A549 treated with CpdA at 1 μM for 4 hours (cell line): ENCODE results near the gene DHX8. TPM values are rescaled to one million over a fixed set of nuclear protein-coding genes. Genes with fewer than 3 reads are reported as not detected.

Experiments
- total RNA-seq: library from RNA; stranded (reverse); fragments of 200-300 nt; extraction: Qiagen RNA extraction; gene quantifications from 5 replicates; pipeline ENCODE4 v1.2.3, GENCODE V29; 2022; ENCODE audit warnings: low read depth

Gene DHX8
- total RNA-seq, result 41.4 to 46.7 TPM (median 44.4 TPM) in 5 replicates

GRCh38 chr17:43483674-43484551, at the start of gene DHX8:
DHX8 (plus strand) TSS chr17:43483975; CDS start chr17:43484038, 63 bp downstream.

GRCh38 chr17:43546319-43547188, 62.8 kb downstream of the DHX8 start, which contains the start of gene ETV4:
ETV4 (minus strand) TSS chr17:43546340; CDS start chr17:43545617, 723 bp downstream.

Other genes starting within 250 kb of the DHX8 start
- gene RNU2-1, start 250.0 kb upstream of the DHX8 start, total RNA-seq, result not detected in 5 replicates
- 14.7 to 21.3 TPM (median 18.4 TPM) in 5 replicates for gene ARL4D, start 85.0 kb upstream of the DHX8 start, total RNA-seq
- gene ETV4, start 62.4 kb downstream of the DHX8 start, total RNA-seq, result 46.0 to 51.3 TPM (median 49.7 TPM) in 5 replicates
- gene MEOX1, start 177.9 kb downstream of the DHX8 start, total RNA-seq, result not detected in 5 replicates